NCI-H460 (cell line): ENCODE measurements around the gene SEMA5A. TPM values are rescaled to one million over a fixed set of nuclear protein-coding genes. Genes with fewer than 3 reads are reported as not detected.

ENCODE experiments used
- DNase-seq: peaks from one replicate; pipeline ENCODE4 v3.0.0-alpha.2; 2016; ENCODE audit warnings: low read depth; ENCODE audit errors: extremely low read depth
- polyA plus RNA-seq: library from polyadenylated mRNA; depleted of rRNA; stranded (reverse); fragments of >200 nt; gene quantifications from 2 replicates; pipeline ENCODE4 v1.2.3, GENCODE V29; 2014; cell fraction: nucleus; rRNA removed
- total RNA-seq: library from RNA; depleted of rRNA; stranded (reverse); fragments of >200 nt; shearing (Covaris generic); gene quantifications from 2 replicates; pipeline ENCODE4 v1.2.3, GENCODE V29; 2014; rRNA removed

SEMA5A gene, protein sequence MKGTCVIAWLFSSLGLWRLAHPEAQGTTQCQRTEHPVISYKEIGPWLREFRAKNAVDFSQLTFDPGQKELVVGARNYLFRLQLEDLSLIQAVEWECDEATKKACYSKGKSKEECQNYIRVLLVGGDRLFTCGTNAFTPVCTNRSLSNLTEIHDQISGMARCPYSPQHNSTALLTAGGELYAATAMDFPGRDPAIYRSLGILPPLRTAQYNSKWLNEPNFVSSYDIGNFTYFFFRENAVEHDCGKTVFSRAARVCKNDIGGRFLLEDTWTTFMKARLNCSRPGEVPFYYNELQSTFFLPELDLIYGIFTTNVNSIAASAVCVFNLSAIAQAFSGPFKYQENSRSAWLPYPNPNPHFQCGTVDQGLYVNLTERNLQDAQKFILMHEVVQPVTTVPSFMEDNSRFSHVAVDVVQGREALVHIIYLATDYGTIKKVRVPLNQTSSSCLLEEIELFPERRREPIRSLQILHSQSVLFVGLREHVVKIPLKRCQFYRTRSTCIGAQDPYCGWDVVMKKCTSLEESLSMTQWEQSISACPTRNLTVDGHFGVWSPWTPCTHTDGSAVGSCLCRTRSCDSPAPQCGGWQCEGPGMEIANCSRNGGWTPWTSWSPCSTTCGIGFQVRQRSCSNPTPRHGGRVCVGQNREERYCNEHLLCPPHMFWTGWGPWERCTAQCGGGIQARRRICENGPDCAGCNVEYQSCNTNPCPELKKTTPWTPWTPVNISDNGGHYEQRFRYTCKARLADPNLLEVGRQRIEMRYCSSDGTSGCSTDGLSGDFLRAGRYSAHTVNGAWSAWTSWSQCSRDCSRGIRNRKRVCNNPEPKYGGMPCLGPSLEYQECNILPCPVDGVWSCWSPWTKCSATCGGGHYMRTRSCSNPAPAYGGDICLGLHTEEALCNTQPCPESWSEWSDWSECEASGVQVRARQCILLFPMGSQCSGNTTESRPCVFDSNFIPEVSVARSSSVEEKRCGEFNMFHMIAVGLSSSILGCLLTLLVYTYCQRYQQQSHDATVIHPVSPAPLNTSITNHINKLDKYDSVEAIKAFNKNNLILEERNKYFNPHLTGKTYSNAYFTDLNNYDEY
- 4.7 and 5.3 TPM in 2 replicates for total RNA-seq
- 1.5 and 1.6 TPM in 2 replicates for polyA plus RNA-seq

DNA sequence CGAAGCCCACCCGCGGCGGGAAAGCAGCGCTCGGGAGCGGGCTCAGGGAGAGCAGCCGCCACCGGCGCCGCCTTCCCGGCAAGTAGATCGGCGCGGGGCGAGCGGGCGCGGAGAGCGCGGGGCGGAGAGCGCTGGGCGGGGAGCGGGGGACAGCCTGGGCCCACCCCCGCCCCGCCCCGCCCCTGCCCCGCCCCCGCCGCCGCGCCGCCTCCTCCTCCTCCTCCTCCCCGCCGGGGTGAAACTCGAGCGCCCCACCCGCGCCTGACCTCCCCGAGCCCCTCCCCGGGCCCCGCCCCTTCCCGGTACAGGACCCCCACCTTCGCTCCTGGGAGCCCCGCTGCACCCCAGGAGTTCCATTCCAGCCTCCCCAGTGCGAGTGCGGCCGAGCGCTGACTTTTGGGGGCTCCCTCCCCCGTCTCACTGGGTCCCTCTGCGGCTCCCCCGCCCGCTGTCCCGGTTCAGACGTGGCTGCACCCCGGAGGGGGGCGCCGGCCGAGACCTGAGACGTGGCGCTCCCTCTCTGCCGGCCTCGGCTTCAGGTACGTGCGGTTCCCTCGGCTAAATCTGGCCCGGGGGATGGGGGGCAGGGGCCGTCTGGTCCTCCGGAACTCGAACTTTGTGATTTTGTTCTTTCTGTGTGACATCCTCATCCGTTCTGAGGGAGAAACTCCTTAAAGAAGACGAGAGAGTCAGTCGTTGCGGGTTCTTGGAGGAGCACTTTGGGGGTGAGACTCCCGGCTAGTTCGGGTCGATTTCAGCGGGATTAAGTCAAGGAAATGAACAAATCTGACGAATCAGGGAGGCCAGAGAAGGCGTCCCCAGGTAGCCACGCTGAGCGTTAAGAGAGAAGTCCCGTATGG lies at the start of gene SEMA5A:
Gene SEMA5A, minus strand, starts transcription at position 84 of the 860 bp plus-strand sequence. CDS start 166,129 bp downstream, outside the sequence.
- DNase-seq, result peak; percentile 30

DNA sequence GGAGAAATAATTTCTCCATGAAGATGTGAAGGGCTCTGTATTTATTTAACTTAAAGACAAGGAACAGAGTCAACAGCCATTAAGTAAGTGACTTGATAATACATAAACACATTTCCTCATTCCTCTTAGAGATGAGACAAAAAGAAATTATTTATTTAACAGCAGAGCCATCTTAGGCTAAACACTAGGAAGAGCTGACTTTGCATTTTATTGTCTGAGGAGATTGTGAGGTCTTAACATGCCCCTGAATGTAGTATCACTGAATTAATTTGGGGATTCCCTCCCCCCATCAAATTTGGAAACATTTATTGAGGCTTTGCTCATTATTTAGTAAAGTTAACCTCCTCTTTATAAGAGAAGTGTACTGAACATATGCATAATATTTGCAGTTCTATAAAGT lies 49.0 kb upstream of the SEMA5A start:
- no peak for DNase-seq

DNA sequence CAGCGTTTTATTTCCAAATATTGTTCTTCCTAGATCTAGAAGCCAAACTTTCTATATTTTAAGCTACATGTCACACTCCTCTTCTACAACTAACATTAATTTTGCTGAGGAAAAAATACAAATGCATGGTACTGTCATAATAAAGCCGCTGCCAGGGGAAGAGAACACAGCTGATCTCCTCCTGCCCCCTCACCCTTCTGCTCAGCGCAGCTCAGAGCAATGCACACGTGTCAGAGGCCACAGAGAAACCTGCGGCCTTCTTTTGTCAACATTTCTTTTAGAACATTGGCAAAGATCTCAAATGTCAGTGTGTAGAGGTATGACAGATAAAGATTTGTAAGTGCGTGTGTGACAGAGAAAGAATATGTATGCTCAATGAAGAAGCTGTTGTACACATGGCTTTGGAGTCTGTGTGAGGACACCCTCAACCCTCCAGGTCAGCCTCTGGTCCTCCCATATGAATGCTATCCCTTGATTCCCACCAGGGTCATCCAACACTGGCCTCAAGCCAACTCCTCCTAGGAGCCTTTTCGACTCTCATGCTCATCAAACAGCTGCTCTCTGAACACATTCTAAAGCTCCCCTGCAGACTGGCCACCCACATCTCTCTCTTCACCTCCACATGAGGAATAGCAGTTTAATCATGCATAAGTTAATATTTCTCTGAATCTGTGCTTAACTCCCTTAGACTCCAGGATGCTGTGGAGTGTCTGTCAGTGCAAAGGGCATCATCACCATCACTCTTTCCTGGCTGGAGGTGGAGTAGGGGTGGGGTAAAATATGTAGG lies 43.4 kb upstream of the SEMA5A start:
- DNase-seq, result no peak

DNA sequence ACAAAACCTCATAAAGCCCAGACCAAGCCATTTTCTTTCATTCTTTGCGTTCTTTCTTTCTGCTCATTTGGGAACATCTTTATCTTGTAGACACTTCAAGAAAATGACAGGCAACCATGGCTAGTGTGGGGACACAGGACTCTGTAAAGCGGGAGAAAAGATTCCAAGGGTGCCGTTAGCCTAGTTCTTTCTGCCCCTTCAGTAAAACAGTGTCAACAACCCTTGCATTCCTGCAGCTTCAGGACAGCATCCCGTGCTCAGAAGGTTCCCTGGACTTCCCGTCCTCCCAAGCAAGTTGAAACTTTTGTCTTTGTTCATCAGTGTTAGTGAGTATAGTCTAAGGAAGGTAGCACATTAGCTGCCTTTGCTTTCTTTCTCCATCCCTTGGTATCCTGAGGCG lies 42.4 kb upstream of the SEMA5A start:
- no peak for DNase-seq

DNA sequence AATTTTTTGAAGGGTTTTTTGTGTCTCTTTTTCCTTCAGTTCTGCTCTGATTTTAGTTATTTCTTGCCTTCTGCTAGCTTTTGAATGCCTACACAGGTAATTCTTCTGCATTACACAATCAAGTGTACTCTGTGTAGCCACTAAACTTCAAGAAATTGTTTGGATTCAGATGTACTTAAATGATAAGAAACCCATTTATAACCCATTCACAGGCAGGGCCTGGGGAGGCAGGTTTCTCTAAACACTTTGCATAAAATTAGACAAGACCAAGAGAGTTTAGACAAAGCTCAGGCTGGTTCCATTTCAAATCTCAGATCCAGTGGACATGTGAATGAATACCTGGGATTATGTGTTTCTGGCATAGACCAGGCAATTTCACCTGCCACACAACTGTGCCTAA lies 41.3 kb upstream of the SEMA5A start:
- DNase-seq, result no peak

DNA sequence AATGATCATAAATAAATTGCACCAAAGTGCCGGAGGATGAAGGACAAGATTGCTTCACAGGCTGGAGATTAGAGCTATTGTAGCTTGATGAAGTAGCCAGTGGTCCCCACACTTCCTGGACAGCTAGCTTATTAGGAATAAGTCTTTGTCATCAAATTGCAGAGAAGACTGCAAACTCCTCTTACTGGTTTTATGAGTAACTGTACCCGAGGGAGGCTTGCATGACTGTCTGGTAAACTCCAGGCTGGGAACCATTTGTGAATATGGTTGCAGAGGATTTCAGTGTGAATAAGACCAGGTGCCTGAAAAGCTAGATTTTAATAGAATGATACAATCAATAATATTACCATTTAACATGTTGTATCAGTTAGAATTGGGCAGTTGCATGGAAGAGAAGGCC lies 36.5 kb upstream of the SEMA5A start:
- DNase-seq, result no peak

DNA sequence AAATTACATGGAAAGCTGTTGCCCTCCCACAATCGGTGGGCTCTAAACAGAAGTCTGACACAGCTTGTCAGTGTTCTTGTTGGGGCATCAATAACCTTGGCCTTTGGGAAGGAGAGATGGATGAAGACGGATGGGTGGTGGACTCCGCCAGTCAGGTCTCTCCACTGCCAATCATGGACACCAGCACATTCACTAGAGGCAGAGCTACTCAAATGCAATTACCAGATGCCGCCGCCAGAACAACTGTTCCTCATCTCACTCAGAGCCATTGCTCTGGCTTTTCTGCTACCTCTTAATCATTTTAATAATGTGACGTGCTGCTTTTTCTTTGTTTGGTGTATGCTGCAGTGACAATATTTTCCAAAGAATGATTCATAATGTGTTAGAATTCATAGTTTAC lies 27.9 kb upstream of the SEMA5A start:
- no peak for DNase-seq

DNA sequence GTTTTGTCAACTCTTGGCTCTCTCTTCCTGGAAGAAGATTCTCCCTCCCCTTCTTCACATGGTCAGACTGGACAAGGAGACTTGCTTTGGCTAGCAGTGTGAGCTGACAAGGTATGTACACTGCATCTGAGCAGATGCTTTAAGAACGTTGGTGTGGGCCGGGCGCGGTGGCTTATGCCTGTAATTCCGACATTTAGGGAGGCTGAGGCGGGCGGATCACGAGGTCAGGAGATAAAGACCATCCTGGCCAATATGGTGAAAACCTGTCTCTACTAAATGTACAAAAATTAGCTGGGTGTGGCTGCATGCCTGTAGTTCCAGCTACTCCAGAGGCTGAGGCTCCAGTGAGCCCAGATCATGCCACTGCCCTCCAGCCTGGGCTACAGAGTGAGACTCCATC lies 26.4 kb upstream of the SEMA5A start:
- no peak for DNase-seq

DNA sequence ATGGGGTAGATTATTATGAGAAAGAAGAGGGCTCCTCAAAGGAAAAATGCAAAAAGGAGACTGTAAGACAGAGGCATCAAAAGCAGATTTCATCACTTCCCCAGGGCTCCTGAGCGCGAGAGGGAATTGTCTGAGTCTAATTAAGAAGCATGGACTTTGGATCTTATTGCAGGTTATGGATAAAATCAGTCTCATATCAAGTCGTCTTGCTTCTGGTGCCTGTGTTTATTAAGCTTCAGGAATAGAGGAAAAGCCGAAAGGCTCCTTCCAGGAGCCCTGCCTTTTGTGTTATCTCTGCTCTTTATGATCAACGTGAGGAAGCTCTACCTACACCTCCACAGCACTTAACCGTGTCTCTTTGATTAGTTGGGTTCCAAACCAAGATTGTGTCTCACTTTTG lies 25.0 kb upstream of the SEMA5A start:
- no peak for DNase-seq

DNA sequence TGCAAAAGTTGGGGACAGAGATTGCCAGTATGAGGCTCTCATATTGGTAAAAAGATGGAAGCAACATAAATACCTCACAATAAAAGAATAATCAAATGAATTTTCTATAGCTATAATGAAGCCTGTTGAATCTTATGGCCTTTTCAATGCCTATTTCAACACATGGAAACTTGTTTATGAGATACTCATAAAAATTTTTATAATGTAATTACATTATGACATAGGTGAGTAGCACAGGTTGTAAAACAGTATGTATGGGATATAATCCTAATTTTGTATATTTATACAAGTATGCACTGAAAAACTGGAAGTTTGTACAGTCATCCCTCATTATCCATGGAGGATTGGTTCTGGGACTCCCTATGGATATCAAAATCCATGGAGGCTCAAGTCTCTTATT lies 21.2 kb upstream of the SEMA5A start:
- no peak for DNase-seq

DNA sequence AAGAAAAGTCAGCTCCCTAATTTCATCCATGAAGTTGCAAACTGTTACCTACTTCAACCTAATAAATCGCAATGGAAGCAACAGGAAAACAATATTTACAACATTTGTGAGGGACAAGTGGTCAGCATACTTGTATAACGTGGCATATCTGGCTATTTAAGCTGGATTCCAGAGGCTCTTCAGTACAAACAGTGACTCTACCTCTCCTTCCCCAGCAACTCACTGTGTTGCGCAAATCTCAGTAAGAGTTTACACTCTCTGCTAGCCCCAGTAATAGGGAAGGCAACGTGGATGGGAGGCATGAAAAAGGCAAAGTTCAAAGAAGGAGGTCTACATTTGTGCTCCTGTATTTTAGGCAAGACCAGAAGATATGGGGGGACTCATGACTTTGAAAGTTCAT lies 18.9 kb upstream of the SEMA5A start:
- DNase-seq, result no peak

DNA sequence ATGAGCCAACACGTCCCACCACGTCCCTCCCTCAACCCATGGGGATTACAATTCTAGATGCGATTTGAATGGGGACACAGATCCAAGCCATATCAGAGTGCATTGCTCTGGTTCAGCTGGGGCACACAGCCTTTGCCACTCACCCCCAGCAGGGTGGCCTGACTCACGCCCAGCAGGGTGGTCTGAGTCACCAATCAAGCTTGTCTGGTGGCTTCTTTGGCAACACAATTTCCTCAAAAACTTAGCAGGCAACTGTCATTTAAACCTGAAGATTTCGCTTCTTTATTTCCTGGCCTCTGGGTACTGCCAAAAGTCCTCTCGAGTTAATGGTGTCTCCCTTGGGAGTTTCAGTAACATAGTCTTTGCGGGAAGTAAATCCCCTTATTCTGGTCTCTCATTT lies 16.3 kb upstream of the SEMA5A start:
- DNase-seq, result peak; percentile 21

DNA sequence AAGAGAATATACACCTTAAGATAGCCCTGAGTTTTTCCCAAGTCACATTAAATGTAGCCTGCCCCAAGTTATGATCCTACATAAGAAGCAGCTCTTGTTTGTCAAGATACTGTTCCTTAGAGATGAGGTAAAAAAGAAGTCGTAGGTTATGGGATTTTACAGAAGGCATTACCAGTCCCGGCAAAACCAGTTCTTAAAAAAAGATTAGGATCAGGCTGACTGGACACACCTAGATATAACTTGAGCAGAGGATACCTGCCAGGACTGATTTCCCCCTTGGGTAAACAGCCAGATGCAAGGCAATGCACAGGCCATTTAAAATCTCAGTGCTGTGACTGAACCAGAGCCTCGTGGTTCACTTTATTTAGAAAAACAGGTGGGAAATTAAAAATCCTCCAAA lies 14.1 kb upstream of the SEMA5A start:
- DNase-seq, result no peak

DNA sequence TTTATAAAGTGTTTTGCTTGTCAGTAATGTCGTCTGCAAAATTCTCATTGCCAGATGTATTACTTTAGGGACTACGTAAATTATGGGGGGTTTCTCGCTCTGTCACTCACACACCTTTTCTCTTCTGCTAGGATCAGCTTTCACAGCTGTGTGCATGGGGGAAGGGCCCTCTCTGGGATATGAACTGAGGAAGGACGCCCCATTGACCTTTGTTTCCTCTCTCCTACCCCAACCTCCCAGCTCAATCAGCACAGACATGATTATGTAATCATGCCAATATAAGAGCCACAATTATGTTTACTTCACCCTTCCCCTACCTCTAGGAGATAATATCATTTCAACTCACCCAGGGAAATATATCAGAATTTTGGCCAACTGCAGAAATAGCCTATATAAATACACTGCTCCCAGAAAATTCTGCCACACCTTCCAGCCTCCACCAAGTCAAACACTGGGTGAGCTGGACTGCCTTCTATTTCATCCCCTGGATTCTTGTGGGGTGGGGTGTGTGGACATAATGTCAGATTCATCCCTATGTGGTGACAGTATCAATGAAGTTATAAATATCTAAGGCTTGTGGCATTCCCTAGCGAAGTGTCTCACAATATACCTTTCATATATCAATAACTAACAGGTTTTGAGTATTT lies 12.6 kb upstream of the SEMA5A start:
- no peak for DNase-seq

DNA sequence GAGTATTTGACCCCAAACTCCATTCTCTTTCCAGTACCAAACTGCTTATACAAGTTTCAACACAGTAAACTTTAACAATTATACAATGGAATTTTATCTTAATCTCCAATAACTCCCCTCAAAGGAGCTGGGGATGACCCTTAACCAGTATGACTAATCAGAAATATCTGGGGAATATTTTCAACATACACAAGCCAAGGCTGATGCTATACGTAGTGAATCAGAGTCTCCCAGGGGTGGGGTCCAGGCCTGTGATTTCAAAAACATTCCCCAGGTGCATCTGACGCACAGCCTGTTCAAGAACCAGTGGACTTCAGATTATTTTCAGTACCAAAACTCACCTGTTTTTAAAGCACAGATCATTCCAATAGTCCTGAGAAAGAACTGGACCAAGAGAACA lies 11.8 kb upstream of the SEMA5A start:
- DNase-seq, result no peak

DNA sequence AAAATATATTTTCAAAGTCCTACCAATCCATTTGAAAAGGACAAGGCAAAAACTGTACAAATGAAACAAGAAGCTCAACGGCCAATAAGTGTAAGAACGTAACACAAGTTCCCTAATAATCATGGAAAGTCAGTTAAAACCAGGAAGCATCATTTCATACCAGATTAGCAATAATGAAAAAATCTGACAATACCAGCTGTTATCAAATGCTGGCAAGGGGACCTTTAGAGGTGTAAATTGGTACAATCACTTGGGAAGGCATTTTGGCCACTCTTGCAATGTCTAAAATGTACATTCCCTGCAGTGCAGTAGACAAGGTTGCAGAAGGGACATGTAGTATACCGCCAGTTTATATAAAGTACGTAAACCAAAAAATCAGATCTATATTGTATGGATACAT lies 10.1 kb upstream of the SEMA5A start:
- DNase-seq, result no peak

DNA sequence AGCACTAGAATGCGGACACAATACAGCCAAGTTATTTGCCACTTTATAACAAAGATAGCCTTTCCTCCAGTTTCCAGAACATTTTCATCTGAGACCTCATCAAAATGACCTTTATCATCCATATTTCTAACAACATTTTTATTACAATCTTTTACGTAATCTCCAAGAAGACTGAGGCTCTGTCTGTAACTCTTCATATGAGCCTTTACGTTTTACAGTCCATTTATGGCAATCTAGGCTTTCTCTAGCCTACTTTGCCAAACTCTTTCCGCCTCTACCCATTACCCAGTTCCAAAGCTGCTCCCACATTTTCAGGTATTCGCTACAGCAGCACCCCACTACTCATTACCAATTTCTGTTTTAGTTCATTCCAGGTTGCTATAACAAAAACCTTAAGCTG lies 8.2 kb upstream of the SEMA5A start:
- DNase-seq, result no peak

DNA sequence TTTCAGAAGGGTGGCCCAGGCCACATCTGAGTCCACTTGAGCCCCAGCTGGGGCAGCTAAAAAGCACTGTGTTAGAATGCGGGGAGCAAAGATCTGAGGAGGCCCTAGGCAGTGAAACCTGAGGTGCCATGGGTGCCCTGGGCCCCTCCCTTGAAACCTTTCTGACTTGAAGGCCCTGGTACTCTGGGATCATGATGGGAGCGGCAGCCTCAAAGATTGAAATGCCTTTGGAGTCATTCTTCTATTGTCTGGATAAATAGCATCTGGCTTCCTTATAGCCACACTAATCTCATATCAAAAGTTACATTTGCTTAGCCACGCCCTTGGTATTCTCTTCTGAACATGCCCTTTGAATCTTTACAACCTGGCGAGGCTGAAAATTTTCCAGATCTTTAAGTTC lies 7.7 kb upstream of the SEMA5A start:
- DNase-seq, result no peak
